HepG2 (cell line): ENCODE data around the gene ATP8A2.

Source experiments
- CTCF ChIP-seq: sonication (generic); formaldehyde crosslinking; IDR thresholded peaks from 2 replicates; pipeline ENCODE4 v1.5.0; 2020; ENCODE audit warnings: mild to moderate bottlenecking, missing genetic modification reagents, moderate library complexity
- ELF3 ChIP-seq: IDR thresholded peaks from 2 replicates; pipeline ENCODE4 v1.6.1; 2016; ENCODE audit warnings: missing genetic modification reagents, missing compliant biosample characterization
- FOXM1 ChIP-seq: sonication (generic); formaldehyde crosslinking; IDR thresholded peaks from 2 replicates; pipeline ENCODE4 v1.5.0; 2020; ENCODE audit warnings: missing genetic modification reagents
- POGZ ChIP-seq: sonication (generic); formaldehyde crosslinking; IDR thresholded peaks from 2 replicates; pipeline ENCODE4 v1.4.0; 2020; ENCODE audit warnings: mild to moderate bottlenecking, missing genetic modification reagents
- POLR2AphosphoS5 ChIP-seq: IDR thresholded peaks from 2 replicates; pipeline ENCODE4 v1.6.1; 2012; ENCODE audit warnings: low read depth, low read length
- SOX5 ChIP-seq: IDR thresholded peaks from 2 replicates; pipeline ENCODE4 v1.6.1; 2016; ENCODE audit warnings: borderline replicate concordance
- ZNF75D ChIP-seq: sonication (generic); formaldehyde crosslinking; IDR thresholded peaks from 2 replicates; pipeline ENCODE4 v1.8.1; 2023; ENCODE audit warnings: missing genetic modification reagents, mild to moderate bottlenecking, borderline replicate concordance

- no peak for TF ChIP-seq ELF3 (CRISPR knock-in tag)
- TF ChIP-seq ZNF75D (CRISPR knock-in tag): no peak
- TF ChIP-seq CTCF (CRISPR knock-in tag): no peak
- no peak for TF ChIP-seq POGZ
- no peak for TF ChIP-seq POLR2AphosphoS5
- TF ChIP-seq FOXM1: no peak
- TF ChIP-seq SOX5 (CRISPR knock-in tag): no peak
Measured at GRCh38 chr13:25380082-25380481, 8.3 kb downstream of the ATP8A2 start.
